GM19467 (cell line): ENCODE measurements around the gene FRMD3.
"Not testable (repeated sequence)": the region's sequence is repeated elsewhere in the genome, so short reads cannot be mapped to it uniquely, and the experiment has no call there.

Source experiments
- ATAC-seq: cut with Tn5 transposase; IDR thresholded peaks from one replicate; pipeline ENCODE4 v1.9.1; 2021; ENCODE audit warnings: mild to moderate bottlenecking, moderate library complexity; ENCODE audit not compliant: unreplicated experiment

Gene FRMD3

DNA sequence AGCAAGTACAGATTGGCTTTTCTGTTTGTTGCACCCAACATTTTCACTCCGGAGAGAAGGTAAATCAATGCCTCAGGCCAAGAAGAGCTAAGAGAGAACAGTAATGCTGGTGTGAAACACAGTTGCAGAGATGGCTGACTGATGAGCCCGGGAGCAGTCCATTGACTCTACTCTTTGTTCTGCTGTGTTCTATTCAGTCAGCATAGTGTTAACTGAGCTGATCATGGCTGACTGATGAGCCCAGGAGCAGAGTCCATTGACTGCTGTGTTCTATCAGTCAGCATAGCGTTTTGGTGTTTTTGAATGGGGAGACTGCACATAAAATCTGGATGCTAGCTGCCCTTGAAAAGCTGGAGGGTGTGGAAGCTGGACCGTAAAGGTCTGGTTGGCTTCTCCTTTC, 141.4 kb downstream of the FRMD3 start:
- no peak for ATAC-seq

DNA sequence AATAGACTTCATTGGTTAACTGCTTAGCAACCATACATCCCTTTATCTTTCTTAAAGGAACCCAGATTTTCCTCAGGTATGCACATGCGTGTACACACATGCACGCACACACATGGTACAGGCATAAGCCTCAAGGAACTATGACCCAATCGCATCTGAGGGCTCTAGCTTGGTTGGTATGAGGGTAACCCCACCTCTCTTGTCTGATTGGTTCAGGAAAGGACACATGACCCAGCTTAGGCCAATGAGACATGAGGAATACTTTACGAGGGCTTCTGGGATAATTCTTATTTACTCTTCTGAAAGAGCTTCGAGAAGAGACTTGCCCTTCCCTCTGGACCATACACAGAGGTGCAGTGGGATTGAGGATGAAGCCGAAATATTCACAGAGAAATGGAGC, 141.9 kb downstream of the FRMD3 start:
- ATAC-seq = no peak

DNA sequence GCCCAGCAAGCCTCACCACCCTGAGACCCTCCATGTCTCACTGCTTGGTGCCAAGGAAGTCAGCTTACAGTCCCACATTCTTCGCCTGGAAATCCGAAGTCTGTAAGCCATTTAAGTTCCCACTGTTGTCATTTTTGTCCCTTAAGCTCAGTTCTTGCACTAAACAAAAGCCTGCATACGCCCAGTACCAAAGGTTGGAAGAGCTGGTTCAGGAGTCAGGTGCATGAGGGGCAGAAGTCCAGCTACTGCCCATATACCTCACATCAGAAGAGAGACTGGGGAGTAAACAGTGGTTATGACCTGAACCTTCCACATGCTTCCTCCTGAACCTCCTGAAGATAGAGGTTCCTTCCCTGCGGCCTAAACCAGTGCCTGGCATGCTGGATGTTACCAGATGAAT, 146.0 kb downstream of the FRMD3 start:
- ATAC-seq = no peak

DNA sequence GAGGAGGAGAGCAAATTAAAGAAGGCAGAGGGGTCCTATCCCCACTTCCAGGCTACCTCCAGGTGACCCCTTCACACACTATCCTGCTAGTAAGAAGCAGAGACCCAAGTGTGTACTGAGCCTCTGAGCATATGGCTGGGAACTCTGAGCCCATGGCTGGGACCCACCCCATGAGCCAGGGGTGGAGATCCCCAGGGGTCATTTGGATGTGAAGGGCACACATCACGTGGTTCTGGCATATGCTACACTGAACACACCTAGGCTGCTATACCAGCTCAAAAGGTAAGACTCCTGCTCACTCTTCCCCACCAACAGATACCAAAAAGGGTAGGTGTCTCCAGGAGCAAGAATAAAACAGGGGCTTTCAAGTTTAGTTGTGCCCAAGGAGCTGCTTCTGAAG, 149.9 kb downstream of the FRMD3 start:
- no peak for ATAC-seq

DNA sequence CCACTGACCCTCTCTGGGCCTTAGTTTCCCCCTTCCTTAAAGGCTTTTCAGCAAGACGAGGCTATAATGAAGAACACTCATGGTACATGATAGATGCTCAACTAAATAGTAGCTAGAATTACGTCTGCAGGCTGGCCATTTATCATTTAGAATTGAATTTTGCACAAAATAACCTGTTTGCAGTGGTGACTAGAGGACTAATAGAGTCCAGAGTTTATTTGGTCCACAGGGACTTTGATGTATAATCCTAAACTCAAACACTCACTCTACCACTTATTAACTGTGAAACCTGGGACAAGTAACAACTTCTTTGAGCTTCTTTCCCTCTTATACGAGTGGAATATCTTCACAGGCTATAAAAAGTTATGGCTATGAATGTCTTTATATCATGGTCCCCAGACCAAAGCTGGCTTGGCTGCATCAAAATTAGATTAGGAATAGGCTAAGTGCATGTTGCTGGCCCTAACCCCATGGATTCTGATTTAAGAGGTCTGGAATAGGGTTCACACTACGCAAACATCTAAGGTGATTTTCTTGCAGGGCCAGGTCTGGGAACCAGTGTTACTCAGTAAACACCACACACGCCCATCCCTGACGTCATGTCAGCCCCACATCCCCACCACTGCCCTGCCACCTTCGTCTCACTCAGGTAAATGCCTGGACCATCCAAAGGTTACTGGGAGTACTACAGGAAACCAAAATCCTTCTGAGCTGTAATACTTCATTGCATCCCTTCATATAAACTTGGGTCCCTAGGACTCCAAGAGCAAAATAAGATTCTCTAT, 150.6 kb downstream of the FRMD3 start:
- no peak for ATAC-seq

DNA sequence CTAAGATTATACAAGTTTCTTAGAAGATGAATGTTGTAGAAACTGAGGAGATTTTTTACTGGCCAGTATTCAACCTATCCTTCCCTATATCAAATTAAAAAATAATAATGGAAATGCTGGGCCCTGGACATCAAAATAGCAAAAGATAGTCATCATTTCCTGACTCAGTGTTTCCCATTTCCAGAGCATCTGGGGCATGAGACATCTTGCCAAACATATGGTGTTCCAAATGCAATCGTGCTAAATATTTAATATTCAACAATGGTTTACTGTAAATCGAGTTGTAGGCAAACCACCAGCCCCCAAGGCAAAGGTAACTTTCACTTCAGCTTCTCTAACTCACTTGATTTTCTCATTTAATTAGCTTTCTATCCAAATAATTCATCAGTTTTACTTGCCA, 152.9 kb downstream of the FRMD3 start:
- ATAC-seq = no peak

DNA sequence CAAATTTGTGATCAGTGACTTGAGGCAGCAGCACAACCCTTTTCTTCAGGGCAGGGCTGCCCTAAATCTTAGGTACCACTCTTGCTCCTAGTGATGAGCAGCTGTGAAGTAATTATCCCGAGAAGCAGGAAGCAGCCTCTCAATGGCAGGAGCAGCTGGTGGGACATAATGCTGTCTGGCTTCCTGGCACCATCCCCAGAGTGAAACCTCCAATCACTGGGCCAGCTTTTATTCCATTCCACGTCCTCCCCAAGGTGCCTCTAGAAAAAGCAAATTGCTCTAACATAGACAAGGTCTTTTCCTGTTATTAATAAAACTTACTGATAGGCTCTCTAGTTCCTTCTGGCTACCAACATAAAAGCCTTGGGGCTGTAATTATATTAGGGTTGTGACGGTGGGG, 154.0 kb downstream of the FRMD3 start:
- ATAC-seq = no peak

DNA sequence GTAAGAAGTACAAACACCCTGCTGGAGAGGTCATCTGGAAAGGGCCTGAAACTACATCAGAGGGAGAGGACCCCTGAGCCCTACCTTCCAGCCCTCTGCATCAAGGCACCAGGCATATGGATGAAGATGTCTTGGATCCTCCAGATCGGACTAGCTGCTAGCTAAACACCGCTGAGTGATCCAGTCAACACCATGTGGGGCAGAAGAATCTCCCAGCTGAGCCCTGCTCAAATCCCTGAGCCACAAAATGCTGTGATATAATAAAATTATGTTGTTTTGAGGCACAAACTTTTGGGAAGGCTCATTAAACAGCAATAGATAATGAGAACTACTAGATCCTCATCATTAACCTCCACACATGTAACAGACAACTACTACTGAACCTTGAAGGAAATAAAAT, 155.2 kb downstream of the FRMD3 start:
- ATAC-seq = no peak

DNA sequence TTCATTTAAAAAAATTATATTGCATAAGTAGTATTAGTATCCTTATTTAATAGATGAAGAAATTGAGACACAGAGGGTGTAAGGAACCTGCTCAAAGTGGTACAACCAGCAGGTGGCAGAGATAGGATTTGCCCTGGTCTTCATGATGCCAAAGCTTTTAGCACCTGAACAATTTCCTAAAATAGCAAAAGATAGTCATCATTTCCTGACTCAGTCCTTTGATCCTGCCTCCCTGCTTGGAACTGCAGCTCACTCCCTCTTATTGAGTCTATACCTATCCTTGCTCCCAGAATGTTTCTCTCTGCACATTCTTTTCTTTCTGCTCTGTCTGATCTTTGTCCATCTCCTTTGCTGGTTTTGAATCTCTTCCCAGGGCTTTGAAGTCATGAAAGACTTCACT, 155.8 kb downstream of the FRMD3 start:
- ATAC-seq = no peak

DNA sequence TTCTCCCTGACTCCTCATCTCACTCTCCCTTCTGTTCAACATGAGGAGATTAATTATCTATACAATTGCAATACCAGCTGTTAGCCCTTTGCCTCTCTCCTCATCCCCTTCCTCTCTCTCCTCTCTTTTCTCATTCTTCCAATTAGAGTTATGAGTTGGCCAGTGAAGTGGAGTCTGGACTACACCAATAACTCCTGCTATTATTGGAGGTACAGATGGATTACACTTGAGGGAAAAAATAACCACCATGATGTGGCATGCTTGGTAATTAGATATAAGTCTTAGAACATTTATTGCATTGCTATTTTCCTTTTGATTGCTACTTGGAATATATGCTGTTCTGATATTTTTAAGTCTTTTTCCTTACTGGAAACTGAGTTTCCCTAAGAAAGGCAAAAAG, 159.2 kb downstream of the FRMD3 start:
- ATAC-seq = no peak

DNA sequence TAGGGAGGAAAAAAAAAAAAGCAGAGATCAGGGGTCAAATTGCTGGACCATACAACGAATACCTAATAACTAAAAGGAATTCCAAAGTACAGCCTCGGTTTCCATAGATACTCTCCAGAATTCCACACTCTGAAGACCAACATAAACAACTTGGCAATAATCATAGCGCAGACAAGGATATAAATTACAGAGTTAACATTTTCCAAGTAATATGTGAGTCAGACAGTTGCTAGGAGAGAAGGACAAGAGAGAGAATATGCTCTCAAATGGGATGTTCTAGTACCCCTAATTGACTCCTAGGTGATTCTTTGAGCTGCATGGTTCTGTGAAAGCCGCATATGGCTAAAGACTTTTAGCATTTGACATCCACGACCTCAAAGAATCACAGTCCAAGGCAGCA, 165.2 kb downstream of the FRMD3 start:
- ATAC-seq = no peak

DNA sequence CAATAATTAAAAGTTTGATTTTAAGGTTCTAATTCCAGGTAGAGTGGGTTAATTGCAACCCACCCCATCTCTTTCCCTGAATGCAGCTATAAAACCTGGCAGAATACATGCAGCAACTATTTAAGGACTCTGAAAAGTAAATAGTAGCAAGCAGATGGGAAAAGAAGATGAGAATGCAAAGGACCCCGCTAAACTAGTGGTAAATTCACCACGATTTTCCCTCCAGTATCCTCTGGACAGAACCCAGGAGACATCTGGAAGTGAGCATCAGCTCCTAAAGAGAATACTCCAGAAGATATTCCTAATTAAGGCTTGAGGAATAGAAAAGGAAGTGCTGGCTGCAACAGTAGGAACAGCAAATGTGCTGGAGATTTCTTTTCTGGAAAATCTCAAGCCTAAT, 170.9 kb downstream of the FRMD3 start:
- ATAC-seq = no peak

DNA sequence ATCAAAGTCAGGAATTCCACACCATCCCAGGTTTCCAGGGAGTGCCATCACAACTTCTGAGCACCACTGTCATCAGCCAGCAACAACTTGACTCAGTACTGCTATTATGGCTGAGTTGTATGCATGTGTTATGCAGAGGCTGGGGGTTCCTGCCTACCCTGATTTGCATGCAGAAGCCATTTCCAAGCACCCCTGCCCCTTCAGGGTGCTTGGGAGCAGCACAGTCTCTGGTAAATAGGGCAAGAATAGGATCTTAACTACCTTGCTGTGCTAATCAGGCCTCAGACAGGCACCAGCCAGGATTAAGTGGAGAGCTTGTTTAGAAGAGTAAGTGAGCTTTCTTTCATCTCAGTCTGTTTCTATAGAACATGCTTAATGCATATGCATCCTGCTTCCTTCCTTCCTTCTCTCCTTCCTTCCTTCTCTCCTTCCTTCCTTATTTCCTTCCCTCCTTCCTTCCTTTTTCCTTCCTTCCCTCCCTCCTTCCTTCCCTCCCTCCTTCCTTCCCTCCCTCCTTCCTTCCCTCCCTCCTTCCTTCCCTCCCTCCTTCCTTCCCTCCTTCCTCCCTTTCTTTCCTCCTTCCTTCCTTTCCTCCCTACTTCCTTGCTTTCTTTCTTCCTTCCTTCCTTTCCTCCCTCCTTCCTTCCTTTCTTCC, 175.7 kb downstream of the FRMD3 start:
- no peak for ATAC-seq

DNA sequence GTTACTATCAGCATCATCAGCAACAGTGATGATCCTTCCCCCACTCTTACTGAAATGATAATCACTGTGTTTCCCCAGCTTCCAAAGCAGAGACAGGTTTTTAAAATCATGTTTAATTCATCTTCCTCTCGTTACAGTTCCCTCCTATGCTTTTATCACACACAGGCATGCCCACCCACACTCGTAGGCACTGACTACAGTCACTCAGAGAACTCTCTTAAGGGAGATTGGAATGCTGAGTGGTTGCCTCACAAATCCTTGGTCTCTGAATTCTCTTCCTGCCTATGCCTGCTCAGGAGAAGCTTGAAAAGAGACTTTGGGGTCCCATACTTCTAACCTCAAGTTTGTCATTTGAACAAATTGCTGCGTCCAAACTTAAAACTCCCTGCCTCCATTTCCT, 179.2 kb downstream of the FRMD3 start:
- ATAC-seq = no peak

DNA sequence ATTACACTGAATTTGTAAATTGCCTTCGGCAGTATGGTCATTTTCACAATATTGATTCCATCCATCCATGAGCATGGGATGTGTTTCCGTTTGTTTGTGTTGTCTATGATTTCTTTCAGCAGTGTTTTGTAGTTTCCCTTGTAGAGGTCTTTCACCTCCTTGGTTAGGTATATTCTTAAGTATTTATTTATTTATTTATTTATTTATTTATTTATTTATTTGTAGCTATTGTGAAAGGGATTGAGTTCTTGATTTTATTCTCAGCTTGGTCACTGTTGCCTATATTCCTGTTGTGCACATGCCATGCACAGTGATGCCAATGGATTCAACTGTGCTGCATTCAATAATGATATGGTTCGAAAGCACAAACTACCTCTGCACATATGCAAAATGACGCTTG, 179.7 kb downstream of the FRMD3 start:
- not testable (repeated sequence) for ATAC-seq

DNA sequence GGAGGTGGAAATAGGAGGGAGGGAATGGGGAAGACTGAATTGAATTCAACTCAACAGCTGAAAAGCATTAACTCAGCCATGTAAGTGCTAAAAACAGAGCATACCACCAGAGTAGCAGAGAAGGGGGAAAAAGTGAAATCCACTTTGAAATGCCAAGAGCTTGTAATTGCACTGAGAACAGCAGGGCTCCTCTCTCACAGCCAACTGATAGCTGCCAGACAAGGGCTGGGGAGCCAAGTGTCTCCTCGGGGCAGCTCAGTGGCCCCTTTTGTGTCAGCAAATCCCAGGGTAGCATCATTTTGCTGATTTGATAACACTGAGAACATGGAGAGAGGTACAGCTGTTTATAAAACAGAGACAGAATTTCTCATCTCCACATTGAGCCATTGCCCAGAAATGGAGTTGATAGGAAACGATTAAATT, 182.5 kb downstream of the FRMD3 start:
- ATAC-seq = no peak

DNA sequence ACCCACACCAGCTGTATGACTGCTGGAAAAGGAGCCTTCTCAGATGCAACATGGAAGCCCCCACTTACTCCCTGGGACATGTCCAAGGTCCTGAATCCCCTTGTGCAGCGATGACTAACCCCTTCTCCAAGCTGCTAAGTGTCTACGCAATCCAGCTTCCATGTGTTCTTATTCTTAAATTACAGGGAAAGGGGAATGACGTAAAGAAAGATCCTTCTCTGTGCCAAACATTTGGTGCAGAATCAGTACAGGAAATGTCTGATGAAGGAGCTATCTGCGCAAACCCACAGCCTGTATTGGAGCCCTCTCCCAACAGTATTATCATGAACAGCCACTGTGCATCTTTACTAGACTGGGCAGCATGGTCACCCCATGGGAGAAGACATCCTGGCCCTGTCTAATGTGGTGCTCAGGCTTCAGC, 183.2 kb downstream of the FRMD3 start:
- no peak for ATAC-seq

DNA sequence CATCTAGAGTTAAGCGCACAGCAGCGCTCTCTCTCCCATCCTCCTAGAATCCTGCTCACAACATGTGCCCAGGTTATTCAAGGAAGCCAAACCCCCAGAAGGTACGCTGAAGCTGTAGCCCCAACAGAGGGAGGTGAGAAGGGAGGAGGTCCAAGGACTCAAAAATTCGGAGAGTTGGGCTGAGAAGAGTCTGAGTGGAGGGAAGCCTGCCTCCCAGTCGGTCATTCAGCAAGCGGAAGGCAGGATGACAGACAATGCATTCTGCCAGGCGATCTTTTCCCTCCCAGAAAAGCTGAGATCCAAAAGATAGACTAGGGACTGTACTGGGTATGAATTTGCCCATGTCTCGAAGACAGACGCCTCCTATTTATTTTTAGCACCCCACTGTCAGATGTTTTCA, 189.2 kb downstream of the FRMD3 start:
- no peak for ATAC-seq

DNA sequence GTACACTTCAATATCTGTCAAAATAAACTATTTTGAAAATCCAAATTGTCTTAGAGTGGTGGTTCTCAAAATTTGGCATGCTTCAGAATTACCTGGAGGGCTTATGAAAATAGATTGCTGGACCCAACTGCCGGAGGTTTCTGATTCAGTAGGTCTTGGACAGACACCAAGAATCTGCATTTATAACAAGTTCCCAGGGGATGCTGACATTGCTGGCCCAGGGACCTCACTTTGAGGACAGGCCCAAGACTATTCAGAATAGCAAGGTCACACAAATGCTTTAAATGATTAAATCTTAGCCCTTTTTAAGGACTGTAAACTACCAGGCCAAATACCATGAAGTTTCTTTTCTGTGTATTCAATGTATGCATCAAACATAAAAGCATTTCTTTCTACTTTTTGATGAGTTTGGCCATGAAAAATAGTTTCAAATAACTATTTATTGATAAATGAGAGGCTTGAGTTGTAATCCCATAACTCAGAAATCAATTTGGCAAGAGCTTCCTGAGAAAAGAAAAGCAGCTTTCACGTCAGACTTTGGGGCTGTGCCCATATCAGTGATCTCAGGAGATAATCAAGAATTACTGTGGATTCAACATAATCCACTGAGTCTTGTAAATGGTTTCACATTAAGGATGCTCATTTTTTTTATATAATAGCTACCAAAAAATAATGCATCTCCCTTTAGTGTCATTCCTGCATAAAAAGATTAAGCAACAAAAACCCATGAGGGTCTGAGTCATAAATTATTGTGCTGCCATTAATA, 191.4 kb downstream of the FRMD3 start:
- no peak for ATAC-seq

DNA sequence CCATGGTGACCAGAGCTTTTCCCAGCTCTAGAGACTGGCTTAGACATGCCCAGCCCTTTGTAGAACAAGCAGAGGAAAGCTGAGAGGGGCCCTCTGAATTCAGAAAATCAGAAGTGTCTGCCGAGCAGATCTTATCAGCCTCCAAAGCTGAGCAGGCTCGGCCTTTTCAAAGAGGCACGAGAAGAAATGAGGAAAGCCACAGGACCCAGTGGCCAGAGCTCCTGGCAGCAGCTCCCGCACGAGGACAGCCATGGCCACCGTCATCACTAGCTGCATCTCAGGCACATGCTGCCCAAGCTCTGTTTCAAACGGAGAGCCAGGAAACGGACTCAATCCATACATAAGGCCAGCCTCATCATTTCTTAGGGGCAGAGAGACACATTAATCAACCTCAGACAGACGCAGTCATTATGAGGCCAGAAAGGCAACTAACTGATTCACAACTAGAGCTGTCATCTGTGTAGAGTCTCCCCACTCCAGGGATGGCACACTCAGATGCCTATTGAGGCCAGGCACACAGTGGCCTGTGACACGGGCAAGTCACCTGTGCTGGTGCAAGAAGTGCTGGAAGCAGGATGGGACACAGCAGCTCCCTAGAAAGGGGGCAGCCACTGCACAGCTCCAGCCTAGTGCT, 194.7 kb downstream of the FRMD3 start:
- no peak for ATAC-seq

DNA sequence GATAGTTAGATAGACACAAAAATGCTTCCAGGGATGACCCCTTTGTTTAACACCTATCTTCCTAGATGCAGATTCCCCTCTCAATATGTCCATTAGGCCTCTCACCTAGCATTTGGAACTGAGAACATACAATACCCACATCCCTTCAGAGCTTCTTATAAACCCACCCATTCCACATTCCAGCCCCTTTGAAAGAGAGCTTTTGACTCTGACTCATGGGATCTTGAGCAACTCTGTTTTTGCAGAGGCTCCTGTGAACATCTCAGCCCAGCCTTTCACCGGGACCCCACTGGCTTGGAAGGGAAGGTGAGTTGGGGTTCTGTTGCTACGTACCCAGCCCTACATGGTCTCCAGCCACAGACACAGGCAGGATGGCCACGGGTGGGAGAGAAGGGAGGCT, 195.5 kb downstream of the FRMD3 start:
- ATAC-seq = no peak

DNA sequence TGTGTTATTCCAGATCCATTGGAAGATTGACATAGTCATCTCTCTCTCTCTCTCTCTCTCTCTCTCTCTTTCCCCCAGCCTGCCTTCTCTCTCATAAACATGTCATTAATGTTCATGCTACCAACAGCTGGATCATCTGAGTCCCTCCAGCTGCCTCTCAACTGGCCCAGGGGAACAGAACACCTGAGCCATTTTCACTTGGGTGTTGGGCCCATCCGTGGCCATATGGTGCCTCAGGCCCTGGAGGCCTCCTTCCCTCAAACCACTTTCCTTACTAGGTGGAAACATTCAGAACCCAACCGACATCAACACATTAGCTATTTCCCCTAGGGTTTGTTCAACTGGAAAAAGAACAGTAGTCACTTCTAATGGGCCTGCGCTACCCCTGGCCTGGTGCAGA, 196.2 kb downstream of the FRMD3 start:
- ATAC-seq = no peak
